HG03280 (cell line): ENCODE measurements around the gene LAMTOR4.
"Not testable (repeated sequence)": the region's sequence is repeated elsewhere in the genome, so short reads cannot be mapped to it uniquely, and the experiment has no call there.

Experiments
- ATAC-seq: cut with Tn5 transposase; IDR thresholded peaks from one replicate; pipeline ENCODE4 v1.9.1; 2021; ENCODE audit warnings: mild to moderate bottlenecking, moderate library complexity; ENCODE audit not compliant: unreplicated experiment

LAMTOR4 gene

GRCh38 chr7:100122067-100122466, 26.7 kb upstream of the LAMTOR4 start:
- ATAC-seq = no peak

GRCh38 chr7:100122568-100122967, 26.1 kb upstream of the LAMTOR4 start:
- ATAC-seq = no peak

- no peak for ATAC-seq
Measured at GRCh38 chr7:100124301-100125230, 24.2 kb upstream of the LAMTOR4 start.

- ATAC-seq = no peak
Measured at GRCh38 chr7:100126239-100126930, 22.3 kb upstream of the LAMTOR4 start.

GRCh38 chr7:100126931-100127865, 21.5 kb upstream of the LAMTOR4 start, which contains the start of gene MBLAC1:
Gene MBLAC1 (plus strand): TSS chr7:100126967. CDS start chr7:100127396, 429 bp downstream.
- ATAC-seq = peak; percentile 72

GRCh38 chr7:100127866-100128636, 20.7 kb upstream of the LAMTOR4 start:
- no peak for ATAC-seq

- ATAC-seq = no peak
Measured at GRCh38 chr7:100128637-100128963, 20.1 kb upstream of the LAMTOR4 start.

- not testable (repeated sequence) for ATAC-seq
Measured at GRCh38 chr7:100130220-100130607, 18.5 kb upstream of the LAMTOR4 start.

- ATAC-seq = no peak
Measured at GRCh38 chr7:100130608-100131453, 17.9 kb upstream of the LAMTOR4 start.

GRCh38 chr7:100132126-100132525, 16.6 kb upstream of the LAMTOR4 start:
- no peak for ATAC-seq

- peak; percentile 46 for ATAC-seq
Measured at GRCh38 chr7:100132697-100133151, 16.0 kb upstream of the LAMTOR4 start.

- no peak for ATAC-seq
Measured at GRCh38 chr7:100137851-100138760, 10.6 kb upstream of the LAMTOR4 start.

- no peak for ATAC-seq
Measured at GRCh38 chr7:100141555-100141949, 7.2 kb upstream of the LAMTOR4 start.

GRCh38 chr7:100142461-100142860, 6.3 kb upstream of the LAMTOR4 start:
- ATAC-seq = no peak

GRCh38 chr7:100146350-100146749, 2.4 kb upstream of the LAMTOR4 start:
- ATAC-seq = not testable (repeated sequence)

GRCh38 chr7:100147278-100147677, 1.4 kb upstream of the LAMTOR4 start:
- no peak for ATAC-seq

- no peak for ATAC-seq
Measured at GRCh38 chr7:100148225-100148558, 526 bp upstream of the LAMTOR4 start.

GRCh38 chr7:100152404-100152803, 3.7 kb downstream of the LAMTOR4 start:
- no peak for ATAC-seq
